Measurements from ENCODE around the gene SLC4A5.

DNA sequence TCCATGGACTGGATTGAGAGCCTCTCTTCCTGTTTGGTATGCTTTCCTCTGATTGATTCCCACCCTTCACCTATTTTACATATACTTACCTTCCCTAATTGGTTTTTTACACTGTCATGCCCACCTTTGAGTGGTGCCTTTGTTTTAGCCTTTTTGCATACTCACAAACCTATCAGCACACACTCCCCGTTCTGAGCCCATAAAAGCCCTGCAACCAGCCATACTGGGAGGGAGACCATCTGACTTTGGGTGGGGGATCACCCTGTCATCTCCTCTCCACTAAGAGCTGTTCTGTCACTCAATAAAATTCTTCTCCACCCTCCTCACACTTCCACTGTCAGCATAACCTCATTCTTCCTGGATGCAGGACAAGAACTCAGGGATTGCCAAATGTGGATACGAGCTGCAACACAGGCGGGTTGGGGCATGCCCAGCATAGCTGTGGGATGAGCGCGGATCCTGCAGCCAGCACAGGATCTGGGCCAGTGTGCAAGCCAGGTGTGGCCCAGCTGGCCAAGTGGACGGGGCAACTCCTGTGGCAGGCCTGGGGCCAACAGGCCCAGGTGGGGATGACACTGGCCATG, 155.1 kb downstream of the SLC4A5 start:
- no peak for TF ChIP-seq TAF1 (IDR thresholded peaks at IDR 0.05; ENCODE audit: borderline replicate concordance, low read depth, low read length)
- TF ChIP-seq, protein P1, sequence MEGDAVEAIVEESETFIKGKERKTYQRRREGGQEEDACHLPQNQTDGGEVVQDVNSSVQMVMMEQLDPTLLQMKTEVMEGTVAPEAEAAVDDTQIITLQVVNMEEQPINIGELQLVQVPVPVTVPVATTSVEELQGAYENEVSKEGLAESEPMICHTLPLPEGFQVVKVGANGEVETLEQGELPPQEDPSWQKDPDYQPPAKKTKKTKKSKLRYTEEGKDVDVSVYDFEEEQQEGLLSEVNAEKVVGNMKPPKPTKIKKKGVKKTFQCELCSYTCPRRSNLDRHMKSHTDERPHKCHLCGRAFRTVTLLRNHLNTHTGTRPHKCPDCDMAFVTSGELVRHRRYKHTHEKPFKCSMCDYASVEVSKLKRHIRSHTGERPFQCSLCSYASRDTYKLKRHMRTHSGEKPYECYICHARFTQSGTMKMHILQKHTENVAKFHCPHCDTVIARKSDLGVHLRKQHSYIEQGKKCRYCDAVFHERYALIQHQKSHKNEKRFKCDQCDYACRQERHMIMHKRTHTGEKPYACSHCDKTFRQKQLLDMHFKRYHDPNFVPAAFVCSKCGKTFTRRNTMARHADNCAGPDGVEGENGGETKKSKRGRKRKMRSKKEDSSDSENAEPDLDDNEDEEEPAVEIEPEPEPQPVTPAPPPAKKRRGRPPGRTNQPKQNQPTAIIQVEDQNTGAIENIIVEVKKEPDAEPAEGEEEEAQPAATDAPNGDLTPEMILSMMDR (IDR thresholded peaks at IDR 0.05), result no peak
- TF ChIP-seq, protein P2, sequence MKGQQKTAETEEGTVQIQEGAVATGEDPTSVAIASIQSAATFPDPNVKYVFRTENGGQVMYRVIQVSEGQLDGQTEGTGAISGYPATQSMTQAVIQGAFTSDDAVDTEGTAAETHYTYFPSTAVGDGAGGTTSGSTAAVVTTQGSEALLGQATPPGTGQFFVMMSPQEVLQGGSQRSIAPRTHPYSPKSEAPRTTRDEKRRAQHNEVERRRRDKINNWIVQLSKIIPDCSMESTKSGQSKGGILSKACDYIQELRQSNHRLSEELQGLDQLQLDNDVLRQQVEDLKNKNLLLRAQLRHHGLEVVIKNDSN (IDR thresholded peaks at IDR 0.05; ENCODE audit: borderline replicate concordance, low read depth), result no peak
- TF ChIP-seq SMC3 (IDR thresholded peaks at IDR 0.05; ENCODE audit: low read depth, low read length), result no peak
- TF ChIP-seq, protein P3, sequence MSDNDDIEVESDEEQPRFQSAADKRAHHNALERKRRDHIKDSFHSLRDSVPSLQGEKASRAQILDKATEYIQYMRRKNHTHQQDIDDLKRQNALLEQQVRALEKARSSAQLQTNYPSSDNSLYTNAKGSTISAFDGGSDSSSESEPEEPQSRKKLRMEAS (IDR thresholded peaks at IDR 0.05; ENCODE audit: low read depth), result peak; percentile 13; the same call in 1 of the 2 replicates
- no peak for TF ChIP-seq YY1 (IDR thresholded peaks at IDR 0.05; ENCODE audit: low read depth)
- no peak for TF ChIP-seq EZH2phosphoT487 (IDR thresholded peaks at IDR 0.05; ENCODE audit: borderline replicate concordance, low read depth)
- no peak for TF ChIP-seq RAD21 (IDR thresholded peaks at IDR 0.05; ENCODE audit: low read length)
- peak; percentile 81 for TF ChIP-seq TCF12 (IDR thresholded peaks at IDR 0.05)
- TF ChIP-seq FOXM1 (IDR thresholded peaks at IDR 0.05; ENCODE audit: low read depth), result no peak
- TF ChIP-seq EP300 (IDR thresholded peaks at IDR 0.05; ENCODE audit: borderline replicate concordance in 1 of 2, low read depth in 1 of 2, low read length in 1 of 2), result no peak
- TF ChIP-seq JUND (IDR thresholded peaks at IDR 0.05), result peak; percentile 26; the same call in 1 of the 2 replicates
- TF ChIP-seq NRF1 (IDR thresholded peaks at IDR 0.05; ENCODE audit: low read depth, low read length), result no peak
